GM19025 (cell line): ENCODE results near the gene CCL4L2.
"Not testable (repeated sequence)": the region's sequence is repeated elsewhere in the genome, so short reads cannot be mapped to it uniquely, and the experiment has no call there.

ENCODE experiments used
- ATAC-seq: cut with Tn5 transposase; IDR thresholded peaks from one replicate; pipeline ENCODE4 v1.9.1; 2021; ENCODE audit warnings: mild to moderate bottlenecking, low read depth, moderate library complexity; ENCODE audit not compliant: unreplicated experiment

CCL4L2 gene

DNA sequence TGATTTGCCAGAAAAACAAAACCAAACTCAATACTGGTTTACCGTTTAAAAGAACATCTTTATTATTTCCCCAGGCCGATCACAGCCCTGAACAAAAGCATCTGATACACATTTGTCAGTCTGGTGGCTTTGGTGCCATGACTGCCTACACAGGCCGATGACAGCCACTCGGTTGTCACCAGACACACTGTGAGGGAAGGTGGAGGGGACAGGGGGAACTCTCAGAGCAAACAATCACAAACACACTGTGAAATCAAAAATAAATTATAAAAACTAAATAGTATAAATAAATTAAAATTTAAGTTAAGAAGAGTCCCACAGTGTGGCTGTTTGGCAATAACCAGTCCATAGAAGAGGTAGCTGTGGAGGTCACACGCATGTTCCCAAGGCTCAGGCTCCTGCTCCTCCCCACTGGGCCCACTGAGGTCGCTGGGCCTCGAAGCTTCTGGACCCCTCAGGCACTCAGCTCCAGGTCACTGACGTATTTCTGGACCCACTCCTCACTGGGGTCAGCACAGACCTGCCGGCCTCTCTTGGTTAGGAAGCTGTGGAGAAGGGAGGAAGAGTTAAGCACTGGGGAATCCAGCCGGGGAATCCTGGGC, 15.9 kb upstream of the CCL4L2 start:
- ATAC-seq: not testable (repeated sequence)

DNA sequence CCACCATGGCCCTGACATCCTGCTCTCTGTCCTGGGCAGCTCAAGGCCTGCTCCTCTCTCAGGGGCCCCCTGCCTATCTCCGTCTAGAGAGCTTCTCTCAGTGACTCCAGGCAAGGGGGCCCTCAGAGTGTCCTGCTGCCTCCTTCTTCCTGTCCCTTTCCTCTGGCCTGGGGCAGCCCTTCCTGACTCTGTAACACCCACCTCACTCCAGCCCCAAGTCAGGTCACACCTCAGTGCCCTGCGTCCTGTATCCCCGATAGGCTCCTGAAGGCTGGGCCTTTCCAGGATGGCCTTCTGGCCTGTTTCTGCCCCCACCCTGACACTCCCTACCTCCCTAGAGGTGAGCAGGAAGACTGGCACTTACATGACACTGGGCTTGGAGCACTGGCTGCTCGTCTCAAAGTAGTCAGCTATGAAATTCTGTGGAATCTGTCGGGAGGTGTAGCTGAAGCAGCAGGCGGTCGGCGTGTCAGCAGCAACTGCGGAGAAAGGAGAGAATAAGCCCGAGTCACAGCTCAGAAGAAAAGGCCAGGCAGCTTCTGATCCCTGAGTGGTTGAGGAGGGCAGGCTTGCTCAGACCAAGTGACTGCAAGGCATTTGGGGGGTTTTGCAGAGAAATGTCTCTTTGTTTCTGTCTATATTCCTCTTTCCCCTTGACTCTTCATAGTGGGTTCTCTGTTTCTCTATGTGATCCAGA, 15.3 kb upstream of the CCL4L2 start:
- no peak for ATAC-seq

DNA sequence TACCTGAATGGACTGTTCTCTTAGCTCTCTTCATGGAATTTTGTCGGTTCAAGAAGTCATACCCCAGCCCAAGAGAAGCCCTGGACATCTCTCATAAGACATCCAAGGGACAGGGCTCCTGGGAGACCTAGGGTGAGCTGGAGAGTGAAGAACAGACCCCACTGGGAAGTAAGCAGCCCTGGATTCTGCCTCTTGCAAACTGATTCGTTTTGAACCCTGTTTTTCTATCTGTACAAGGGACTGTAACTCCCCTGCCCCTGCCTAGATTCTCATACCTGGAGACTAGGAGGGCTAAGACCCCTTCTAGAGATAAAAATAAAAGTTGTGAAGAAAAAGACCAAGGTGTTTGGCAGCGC, 14.8 kb upstream of the CCL4L2 start:
- no peak for ATAC-seq

DNA sequence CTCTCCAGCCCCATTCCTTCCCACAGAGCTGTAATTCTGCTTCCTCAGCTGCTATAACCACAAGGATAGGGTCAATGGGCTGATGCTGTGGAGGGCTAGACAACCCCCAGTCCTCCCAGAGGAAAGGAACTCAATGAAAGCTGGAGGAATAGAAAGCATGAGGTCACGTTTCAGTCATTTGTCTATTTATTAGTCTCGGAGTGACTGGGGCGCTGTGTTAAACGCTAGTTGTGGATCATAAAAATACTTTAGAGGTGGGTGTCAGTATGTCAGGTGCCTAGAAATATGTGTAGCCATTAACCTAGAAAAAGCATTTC, 13.5 kb upstream of the CCL4L2 start:
- ATAC-seq: peak; percentile 12

DNA sequence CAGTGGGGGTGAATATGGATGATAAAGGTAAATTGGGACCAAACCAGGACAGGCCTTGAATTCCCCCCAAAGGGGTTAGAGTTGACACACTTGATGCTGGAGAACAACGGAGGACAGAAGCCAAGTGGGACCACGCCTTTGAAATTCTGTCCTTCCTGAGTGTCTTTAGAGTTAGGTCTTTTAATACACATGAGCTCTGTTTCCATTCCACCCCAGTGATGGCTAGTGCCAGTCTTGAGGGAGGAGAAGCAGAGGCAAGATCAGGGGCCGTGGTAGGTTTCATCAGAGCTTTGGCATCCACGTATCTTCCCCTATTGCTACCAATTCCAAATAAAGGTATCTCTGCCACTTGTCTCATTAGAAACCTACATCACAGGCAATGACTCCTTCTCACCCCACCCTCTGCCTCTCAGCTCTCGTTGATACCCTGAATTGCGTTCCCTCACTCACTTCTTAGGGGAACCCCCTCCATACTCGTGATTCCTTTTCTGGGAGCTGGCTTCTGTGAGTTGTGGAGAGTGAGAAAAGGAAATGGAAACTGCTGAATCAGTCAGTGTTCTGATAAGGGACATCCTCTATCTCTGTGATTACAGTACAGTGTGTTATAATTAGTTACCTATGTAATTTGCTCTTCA, 11.9 kb upstream of the CCL4L2 start:
- ATAC-seq: no peak

DNA sequence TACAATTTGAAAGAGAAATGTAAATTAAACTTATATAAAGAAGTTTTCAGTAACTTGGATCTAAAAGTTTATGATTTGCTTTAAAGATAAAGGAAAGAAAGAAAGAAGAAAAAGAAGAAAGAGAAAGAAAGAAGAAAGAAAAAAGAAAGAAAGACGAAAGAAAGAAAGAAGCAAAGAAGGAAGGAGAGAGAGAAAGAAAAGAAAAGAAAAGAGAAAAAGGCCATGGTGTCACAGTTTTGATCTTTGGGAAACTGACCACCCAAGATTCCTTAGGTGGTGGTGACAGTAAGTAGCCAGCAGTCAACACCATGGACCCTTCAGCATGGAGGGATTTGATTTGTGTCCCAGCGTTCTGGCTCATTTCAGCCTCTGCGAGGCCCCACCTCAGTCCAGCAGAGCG, 9.8 kb upstream of the CCL4L2 start:
- ATAC-seq: not testable (repeated sequence)

DNA sequence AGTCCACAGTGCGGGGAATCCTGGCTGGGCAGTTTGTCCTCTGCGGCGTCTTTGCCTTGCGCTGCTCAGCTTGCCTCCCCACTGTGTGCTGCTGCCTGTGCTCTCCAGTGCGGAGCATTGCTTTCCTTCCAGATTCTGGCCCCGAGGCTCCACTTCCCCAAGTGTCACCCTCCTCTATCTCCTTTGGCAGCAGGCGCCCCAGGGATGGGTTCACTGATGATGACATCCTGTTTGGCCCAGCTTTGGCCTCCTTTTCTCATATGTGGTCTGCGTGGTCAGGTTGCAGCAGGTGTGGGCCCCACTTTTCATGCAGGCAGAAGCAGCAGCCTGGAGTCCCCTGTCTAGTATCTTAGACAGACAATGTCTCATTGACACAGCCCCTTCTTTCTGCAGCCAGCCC, 9.4 kb upstream of the CCL4L2 start:
- not testable (repeated sequence) for ATAC-seq

DNA sequence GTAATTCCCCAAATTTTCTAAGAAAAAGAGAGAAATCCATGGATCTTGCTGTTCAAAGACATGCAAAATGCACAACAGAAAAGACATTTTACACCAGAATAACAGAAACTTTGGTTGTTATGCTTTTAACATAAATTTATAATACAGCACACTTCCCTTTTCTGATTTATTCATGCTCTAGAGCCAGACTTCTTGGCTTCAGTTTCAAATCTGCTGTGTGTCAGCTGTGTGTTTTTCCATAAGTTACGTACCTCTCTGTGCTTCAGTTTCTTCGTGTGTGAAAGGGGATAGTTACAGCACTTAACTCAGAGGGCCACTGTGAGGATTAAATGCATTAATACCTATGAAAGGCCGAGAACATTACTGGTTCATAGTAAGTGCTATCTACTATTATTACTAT, 7.5 kb upstream of the CCL4L2 start:
- no peak for ATAC-seq

DNA sequence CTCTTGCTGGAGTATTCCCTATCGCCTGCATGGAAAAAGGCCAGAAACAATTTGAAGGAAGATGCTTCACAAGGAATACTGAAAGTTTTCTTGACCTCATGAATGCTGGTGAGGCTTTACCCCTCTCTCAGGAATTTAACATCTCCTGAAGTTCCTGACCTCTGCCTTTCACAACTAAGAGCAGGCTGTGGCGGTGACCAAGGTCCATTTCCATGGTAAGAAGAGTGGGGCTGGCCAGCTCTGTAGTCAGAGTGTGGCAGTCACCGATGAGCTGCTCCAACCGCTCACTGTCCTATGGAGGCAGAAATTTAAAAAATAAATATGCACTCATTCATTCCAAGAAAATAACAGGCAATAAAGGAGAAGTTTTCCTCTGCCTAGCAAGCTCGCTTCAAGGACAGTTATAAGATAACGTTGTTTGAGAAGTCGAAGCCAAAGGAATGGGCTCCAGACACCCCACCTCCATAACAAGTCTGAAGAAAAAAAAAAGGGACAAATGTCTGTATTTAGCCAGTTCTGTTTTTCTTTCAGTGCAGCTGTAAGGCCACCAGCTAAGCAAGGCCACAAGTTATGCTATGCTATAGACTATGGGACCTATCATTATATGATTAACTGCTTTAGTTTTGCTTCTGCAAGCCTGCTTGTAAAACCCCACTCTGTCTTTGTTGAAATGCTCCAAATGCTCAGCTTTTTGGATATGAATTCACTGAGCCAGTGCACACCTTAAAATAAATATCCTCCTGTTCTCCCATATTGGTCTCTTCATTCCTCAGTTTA, 6.0 kb upstream of the CCL4L2 start:
- ATAC-seq: no peak

DNA sequence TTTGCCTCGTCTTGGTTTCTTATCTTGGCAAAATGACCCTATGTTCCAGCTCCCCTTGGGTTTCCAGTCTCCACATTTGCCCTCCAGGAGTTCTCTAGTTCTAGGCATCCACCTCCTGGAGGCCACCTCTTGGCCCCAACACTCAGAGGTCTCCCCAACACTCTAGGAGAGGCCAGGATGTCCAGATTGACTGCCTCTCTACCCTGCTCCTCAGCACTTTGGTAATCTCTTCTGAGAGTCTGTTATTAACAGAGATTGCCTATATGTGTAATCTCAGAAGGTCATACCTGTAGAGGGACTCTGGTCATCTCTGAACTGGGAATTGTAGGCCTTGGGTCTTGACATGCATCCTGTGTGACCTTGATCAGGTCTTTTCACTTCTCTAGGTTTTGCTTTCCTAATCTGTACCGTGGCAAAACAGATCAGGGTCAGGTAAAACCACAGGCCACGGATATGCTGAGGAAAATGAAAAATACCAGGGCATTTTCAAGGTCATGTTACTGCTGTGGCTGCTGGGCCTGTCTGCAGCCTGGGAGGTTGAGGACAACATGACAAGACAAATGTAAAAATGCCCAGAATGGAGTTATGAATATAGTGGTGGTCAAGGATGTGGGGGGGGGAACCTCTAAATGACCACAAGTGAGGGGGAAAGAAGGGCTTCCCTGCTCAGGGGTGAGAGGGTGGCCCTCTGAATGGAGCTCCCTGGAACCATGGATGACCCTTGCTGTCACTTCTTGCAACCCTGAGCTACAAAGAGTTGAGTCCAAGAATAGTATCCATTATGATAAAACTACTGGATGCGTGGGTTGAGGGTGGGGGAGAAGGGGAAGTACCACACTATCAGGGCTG, 5.0 kb upstream of the CCL4L2 start:
- ATAC-seq: no peak

DNA sequence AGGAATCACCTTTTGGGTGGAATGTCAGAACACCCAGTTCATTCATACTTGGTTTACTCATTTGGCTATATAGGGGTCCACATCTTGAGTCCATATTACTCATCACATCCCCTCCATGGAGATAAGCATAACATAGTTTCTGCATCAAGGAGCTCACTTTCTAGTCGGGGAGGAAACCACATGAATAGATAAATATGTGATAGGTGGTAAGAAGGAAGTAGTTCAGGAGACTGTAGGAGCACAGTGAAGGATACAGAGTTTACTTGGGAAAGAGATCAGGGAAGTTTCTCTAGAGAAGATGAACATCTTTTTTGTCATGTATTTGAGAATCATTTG, 4.4 kb upstream of the CCL4L2 start:
- not testable (repeated sequence) for ATAC-seq

DNA sequence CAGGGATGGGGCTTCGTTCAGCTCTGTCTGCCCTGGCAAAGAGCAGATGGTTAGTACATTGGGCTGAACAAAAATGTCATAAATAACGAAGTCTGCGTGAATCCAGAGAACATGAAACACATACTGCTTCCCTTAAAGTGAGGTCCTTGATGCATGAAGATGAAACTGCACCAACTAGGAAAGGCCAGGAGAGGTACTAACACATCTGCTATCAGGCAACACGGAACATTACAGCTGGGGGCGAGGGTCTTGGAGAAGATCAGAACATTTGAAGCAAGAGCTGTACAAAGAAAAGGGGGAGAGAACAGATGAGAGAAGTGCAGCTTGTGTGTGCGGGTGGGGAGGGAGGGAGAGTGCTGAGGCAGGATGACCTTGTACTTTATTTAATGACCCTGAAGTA, 3.5 kb upstream of the CCL4L2 start:
- ATAC-seq: not testable (repeated sequence)

DNA sequence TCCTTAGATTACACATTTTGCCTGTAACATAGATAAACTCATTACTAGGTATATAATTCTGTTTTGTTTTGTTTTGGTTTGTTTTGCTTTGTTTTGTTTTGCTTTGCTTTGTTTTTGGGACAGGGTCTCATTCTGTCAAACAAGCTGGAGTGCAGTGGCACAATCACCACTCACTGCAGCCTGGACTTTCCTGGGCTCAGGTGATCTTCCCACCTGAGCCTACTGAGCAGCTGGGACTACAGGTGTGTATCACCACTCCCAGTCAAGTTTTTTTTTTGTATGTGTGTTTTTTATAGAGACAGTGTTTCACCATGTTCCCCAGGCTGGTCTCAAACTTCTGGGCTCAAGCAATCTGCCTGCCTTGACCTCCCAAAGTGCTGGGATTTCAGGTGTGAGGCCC, 1.3 kb upstream of the CCL4L2 start:
- no peak for ATAC-seq

DNA sequence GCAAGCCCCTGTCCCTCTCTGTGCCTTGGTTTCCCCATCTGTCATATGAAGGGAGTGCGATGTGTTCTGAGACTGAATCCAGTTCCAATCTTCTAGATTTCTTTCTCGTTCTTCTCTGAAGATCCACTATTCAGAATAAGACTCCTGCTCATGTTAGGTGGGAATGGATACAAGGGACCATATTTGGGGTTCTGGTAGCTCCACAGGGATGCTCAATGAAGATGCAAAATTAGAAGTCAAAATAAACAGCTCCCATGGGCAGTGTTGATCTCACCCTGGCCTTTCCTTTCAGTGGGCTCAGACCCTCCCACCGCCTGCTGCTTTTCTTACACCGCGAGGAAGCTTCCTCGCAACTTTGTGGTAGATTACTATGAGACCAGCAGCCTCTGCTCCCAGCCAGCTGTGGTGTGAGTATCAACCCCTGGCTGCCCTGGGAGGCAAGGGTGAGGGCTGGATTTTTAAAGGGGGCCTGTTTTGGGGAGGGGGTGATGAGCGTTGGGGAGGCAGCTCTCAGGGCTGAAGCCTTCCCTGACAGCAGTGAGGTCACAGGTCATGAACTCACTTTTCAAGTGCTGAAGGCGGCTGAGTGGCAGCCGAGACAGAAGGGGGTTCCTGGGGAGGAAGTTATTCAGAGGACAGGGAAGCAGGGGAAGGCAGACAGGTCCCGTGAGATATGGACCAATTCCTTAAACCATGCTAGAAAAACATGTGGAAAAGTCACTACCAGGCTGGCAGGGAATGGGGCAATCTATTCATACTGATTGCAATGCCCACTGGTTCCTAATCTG, 815 bp downstream of the CCL4L2 start:
- not testable (repeated sequence) for ATAC-seq

DNA sequence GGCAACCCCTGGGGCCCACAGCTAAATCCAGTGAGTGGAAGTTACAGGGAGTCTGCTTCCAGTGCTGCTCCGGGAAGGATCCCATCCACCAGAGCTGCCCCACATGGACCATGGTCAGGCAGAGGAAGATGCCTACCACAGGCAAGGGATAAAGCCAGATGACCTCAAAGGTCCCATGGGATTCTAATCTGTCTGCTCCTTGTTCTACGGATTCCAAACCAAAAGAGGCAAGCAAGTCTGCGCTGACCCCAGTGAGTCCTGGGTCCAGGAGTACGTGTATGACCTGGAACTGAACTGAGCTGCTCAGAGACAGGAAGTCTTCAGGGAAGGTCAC, 1.4 kb downstream of the CCL4L2 start:
- ATAC-seq: no peak

DNA sequence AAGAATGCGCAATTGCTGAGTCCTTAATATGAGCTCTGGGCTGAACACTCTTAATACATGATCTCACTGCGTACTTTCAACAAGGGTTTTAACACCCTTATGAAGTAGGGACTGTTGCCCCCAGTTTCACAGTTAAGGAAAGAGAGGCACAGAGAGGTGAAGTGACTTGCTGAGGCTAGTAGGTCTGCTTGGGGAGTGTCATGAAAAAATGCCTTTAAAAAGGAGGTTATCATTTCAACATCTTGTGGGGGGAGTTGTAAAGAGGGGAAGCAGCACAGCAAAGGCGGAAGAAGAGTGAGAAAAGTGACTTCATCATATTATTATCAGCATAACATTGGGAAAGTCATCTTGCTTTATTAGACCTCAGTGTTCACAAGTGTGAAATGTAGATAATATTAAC, 2.1 kb downstream of the CCL4L2 start:
- ATAC-seq: no peak

DNA sequence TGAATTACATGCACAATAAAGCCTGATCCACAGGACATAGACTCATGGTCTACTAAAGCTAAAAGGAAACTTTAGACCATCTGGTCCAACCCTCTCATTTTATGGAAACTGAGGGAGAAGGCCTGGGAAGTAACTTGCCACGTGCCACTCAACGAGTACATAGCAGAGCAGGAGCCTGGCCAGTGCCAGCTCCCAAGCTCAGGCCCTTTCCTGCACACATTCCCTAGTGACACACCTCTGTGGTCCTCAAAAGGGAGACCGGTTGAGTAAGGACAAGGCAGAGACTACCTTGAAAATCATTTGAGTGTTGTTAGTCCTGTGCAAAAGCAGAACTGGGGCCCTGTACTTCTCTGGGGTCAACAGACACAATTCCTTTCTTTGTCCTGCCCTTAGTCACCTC, 2.8 kb downstream of the CCL4L2 start:
- ATAC-seq: no peak

DNA sequence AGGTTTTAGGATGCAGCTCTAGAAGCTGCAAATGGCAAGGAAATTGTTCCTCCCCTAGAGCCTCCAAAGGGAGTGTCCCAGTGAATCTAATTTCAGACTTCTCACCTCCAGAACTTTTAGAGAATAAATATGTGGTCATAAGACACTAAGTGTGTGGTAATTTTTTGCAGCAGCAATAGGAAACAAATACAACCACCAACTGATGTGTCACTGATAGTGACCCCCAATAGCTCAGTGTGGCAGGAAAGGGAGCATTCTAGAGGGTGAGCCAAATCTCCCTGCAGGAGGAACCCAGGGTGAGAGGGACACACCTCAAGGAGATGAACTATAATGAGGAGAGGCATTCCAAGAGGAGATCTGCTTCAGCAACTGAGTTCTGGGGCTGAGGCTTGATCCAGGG, 4.1 kb downstream of the CCL4L2 start:
- no peak for ATAC-seq

DNA sequence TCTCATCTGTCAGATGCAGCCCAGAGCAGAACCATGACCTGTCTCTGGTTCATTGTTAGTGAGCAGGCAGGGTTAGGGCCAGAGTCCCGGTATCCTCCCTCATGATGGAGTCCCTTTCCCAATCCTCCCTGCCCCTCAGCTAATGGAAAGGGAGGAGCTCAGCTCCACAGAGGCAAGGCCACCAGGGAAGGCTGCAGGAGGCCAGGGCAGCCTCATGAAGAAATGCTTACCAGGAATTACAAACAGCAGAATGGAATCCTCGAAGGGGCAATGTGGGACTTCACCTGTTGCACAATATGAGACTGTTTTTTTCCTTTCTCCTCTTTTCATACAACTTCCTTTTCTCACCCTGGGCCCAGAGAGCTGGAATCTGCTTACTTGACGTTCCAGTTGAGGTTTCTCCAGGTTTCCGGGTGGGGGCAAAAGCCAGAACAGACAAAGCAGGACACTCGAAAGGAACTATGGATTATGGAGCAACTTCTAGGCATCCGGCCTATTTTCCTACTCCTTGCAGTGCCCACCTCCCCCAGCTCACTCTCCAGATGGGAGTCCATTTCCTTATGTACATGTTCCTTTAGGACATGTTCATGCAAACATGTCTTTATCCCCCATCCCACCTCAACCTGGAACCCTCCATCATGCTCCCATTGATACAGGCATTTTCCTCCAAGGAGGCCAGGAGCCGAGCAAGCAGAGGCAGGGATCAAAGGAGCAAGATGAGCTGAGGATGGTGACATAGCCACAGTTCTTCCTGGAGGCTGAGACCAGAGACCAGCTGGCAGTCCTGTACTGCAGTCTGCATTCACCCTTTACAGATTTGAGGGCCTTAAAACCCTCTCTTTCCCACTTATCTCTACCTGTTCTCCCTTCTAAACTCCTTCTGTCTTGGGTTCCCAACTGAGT, 4.8 kb downstream of the CCL4L2 start:
- ATAC-seq: not testable (repeated sequence)
